AG10803 (cell line): Measurements from ENCODE around the gene FHIT.

ENCODE experiments used
- DNase-seq: peaks from one replicate; pipeline ENCODE4 v3.0.0; 2010; ENCODE audit warnings: low read depth
- H3K4me3 ChIP-seq: 2 replicates; pipeline ENCODE4 v1.5.1; 2011; ENCODE audit warnings: mild to moderate bottlenecking, low read length, control low read depth
- CTCF ChIP-seq: conservative IDR thresholded peaks from 2 replicates; pipeline ENCODE4 v1.5.1; 2011; ENCODE audit warnings: mild to moderate bottlenecking, low read length, control low read depth, inconsistent platforms

Gene FHIT

GRCh38 chr3:60176614-60177013 is 1074.6 kb downstream of the FHIT start:
- TF ChIP-seq CTCF: no peak
- no peak for DNase-seq
- no peak overlapping the region for H3K4me3 ChIP-seq

GRCh38 chr3:60175680-60176079 is 1075.6 kb downstream of the FHIT start:
- no peak for DNase-seq
- H3K4me3 ChIP-seq: no peak overlapping the region
- no peak for TF ChIP-seq CTCF

- no peak for DNase-seq
Measured at GRCh38 chr3:60169755-60170154, 1081.5 kb downstream of the FHIT start.

GRCh38 chr3:60167186-60167585 is 1084.1 kb downstream of the FHIT start:
- H3K4me3 ChIP-seq: no peak overlapping the region

More at GRCh38 chr3:60169755-60170154, 1081.5 kb downstream of the FHIT start:
- H3K4me3 ChIP-seq: no peak overlapping the region
- TF ChIP-seq CTCF: no peak

GRCh38 chr3:60160822-60161748 is 1090.2 kb downstream of the FHIT start:
- DNase-seq: peak; percentile 29
- no peak for TF ChIP-seq CTCF

More at GRCh38 chr3:60167186-60167585, 1084.1 kb downstream of the FHIT start:
- no peak for DNase-seq
- TF ChIP-seq CTCF: no peak

GRCh38 chr3:60160111-60160821 is 1091.0 kb downstream of the FHIT start:
- TF ChIP-seq CTCF: peak; percentile 9; the same call in 1 of the 2 replicates
- DNase-seq: peak; percentile 35
- no peak overlapping the region for H3K4me3 ChIP-seq

More at GRCh38 chr3:60160822-60161748, 1090.2 kb downstream of the FHIT start:
- H3K4me3 ChIP-seq: no peak overlapping the region
